LNCaP clone FGC (cell line): ENCODE results near the gene SMAD3.

ENCODE experiments used
- DNase-seq: peaks from one replicate; pipeline ENCODE4 v3.0.0-alpha.2; 2011; ENCODE audit warnings: low read depth
- H3K4me3 ChIP-seq: 2 replicates; pipeline ENCODE4 v1.5.1; 2011; ENCODE audit warnings: mild to moderate bottlenecking, low read depth, low read length, control low read depth
- TF ChIP-seq, protein P1 (sequence below): IDR thresholded peaks from 2 replicates; pipeline ENCODE4 v1.5.1; 2012; ENCODE audit warnings: mild to moderate bottlenecking; ENCODE audit not compliant: control insufficient read depth, insufficient read depth; ENCODE audit errors: extremely low read depth

Gene SMAD3

DNA sequence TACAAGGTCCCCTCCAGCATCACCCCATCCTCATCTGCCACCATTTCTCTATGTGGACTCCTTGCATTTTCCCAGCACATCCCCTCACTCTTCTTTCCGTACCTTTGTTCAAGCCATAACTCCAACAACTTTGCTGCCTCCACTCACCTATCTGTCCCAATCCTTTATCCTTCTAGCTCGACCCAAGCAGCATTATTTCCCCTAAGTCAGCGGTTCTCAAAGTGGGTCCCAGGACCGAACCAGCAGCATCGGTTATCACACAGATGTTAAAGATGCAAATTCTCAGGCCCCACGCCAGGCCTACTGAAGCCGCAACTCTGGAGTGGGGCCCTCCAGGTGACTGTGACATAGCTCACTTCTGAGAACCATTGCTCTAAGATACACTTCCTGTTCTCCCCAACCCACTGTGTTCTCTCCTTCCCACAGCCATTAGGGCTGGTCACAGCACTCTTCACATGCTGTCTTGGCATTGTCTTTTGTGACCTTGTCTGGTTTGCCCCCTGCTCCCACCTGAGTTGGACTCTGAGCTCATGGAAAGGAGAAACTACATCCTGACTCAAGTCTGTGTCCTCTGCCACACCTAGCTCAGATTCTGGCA, 132.9 kb downstream of the SMAD3 start:
- H3K4me3 ChIP-seq = no peak overlapping the region
- TF ChIP-seq, protein P1, sequence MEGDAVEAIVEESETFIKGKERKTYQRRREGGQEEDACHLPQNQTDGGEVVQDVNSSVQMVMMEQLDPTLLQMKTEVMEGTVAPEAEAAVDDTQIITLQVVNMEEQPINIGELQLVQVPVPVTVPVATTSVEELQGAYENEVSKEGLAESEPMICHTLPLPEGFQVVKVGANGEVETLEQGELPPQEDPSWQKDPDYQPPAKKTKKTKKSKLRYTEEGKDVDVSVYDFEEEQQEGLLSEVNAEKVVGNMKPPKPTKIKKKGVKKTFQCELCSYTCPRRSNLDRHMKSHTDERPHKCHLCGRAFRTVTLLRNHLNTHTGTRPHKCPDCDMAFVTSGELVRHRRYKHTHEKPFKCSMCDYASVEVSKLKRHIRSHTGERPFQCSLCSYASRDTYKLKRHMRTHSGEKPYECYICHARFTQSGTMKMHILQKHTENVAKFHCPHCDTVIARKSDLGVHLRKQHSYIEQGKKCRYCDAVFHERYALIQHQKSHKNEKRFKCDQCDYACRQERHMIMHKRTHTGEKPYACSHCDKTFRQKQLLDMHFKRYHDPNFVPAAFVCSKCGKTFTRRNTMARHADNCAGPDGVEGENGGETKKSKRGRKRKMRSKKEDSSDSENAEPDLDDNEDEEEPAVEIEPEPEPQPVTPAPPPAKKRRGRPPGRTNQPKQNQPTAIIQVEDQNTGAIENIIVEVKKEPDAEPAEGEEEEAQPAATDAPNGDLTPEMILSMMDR = no peak
- no peak for DNase-seq

DNA sequence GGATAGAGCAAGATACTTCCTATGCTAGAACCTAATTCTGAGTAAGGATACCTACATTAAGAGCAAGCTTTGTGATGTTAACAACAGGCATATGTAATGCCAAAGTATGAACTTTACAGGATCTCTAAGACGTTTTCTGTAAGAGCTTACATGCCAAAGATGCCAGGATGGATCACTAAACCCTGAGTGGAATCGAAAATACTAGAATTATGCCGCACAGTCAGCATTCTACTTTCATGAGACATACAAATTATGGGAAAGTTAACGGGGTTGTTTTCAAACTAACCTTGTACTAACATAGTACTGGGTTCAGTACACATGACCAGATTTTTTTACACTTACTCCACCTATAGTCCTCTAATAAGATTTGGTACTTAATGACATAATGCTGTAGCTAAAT, 134.0 kb downstream of the SMAD3 start:
- TF ChIP-seq, protein P1 = no peak
- no peak for DNase-seq

DNA sequence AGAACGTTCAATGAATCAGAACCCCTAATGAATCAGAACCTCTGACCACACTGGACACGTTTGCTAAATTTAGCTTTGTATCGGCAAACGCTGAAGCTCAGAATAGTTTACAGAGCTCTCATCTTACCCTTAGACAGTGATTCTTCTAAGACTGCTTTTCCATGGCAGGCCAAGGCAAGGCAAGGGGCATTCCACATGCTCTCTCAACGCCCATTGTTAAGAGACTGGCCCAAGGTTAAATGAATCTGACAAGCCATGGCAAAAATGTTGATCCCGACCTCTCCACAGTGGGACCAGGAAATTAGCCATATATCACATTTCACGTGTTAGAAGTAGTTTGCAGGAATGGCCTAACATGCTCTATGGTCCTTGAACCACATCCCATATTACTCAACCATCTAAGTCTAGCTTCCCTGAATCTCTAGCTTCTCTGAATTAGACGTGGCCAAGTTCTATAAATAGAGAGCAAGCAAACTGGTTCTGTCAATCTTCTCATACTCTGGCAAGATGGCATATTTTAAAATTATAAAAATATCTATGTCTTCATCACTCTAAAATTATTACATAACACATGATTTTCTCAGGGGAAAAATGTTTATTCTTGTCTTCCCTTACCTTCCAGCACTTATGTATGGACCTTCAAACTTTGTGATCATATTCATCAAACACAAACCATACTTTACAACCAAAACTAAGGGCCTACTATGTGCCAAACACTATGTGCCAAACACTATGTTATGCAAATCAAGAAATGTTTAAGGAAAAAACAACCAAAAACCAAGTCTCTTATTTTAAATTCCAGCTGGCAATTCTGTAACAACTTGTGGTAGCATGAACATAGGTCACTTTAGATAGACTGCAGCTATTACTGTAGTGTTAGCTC, 134.7 kb downstream of the SMAD3 start:
- DNase-seq = no peak
- H3K4me3 ChIP-seq = no peak overlapping the region
- TF ChIP-seq, protein P1 = no peak

More for the DNA sequence above, 134.0 kb downstream of the SMAD3 start:
- no peak overlapping the region for H3K4me3 ChIP-seq

DNA sequence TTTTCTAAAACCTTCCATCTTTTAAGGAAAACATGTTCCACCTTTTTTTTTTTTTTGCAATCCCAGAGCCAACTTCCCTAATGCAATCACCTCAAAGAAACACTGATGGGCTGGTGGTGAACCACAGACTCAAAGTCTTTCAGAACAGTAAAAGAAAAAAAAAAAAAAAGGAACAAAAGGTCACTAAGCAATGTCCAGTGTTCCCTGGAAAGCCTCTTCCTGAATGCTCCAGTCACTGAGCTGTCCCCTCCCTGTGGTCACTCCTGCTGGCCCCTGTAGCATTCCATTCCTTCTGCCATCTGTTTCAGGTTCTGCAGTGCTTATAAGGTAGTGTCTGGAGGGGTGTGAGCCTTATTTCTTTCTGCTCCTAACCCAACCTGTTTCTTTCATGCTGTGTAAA, 135.7 kb downstream of the SMAD3 start:
- TF ChIP-seq, protein P1 = no peak
- no peak for DNase-seq
- no peak overlapping the region for H3K4me3 ChIP-seq

DNA sequence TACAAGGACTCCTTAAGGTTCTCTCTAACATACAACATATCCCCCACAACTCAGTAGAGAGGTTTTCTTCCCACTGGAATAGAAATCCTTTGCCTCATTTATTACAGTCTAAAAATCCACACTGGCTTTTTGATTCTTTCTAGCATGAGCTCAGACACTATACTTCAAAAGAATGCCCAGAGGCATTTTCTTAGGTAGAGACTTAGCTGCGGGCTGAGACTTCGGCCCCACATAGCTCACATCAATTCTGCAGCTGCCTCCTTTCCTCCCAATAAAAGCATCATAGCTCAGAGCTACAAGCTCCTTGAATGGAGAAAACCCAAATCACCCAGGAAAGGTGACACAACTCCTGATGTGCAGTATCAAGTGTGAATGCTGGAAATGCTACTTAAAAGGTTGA, 136.7 kb downstream of the SMAD3 start:
- TF ChIP-seq, protein P1 = no peak
- H3K4me3 ChIP-seq = no peak overlapping the region
- no peak for DNase-seq

DNA sequence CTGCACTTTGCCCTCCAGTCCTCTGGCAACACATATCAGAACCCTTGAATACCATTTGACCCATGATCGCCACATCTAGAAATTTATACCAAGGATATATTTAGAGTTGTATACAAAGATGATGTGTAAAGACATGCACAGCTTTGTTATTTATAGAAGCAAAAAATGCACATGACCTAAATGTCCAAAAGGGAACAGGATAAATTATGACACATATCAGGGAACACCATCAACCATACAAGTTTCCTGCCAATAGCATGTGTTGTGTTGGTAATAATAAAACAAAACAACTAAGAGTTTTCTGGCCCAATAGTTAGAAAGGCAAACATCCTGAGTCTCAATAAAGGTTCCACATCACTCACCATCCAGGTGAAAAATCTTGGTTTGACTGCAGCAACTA, 137.6 kb downstream of the SMAD3 start:
- no peak overlapping the region for H3K4me3 ChIP-seq

More for the DNA sequence above, 137.6 kb downstream of the SMAD3 start:
- no peak for DNase-seq
- TF ChIP-seq, protein P1 = no peak
